ENCODE measurements around the gene RASSF5.
"Not testable (repeated sequence)": the region's sequence is repeated elsewhere in the genome, so short reads cannot be mapped to it uniquely, and the experiment has no call there.

Gene RASSF5

DNA sequence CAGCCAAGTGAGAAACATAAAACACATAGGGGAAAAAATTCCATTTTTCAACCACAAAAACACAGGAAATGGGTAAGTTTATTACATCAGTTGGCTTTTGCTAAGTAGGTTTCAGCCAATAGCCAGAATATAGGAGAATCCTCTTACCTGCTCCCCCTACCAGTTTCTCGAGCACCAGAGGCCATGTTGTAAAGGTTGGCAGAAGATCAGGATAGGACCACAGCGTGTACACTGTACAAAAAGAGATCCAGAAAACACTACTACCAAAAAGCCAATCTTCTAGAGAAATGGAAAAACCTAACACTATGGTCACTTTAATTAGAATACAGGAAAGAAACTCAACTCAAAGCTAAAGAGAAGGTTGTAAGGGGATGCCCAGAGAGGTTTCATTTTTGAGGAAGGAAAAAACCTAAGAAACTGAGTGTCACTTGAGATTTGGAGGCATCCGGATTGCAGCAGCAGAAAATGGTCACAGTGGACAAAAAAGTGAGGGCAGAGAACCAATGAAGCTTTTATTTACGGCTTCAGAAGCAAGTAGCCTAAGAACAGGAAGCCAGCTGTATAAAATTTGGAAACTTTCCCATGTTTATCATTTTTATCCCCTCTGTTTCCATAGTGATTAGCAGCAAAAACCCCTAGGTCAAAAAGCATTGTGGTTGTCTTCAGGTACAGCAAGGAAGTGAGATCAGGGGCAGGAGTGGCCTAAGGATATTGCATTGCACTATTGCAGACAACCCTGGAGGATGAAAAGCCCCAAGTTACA, 102.1 kb downstream of the RASSF5 start:
- H2BK5ac ChIP-seq (ENCODE audit: low read length) = no peak overlapping the region
- WGBS (ENCODE audit: extremely low coverage, insufficient coverage, low lambda C conversion rate) = no CpG with 5 or more reads among the region's 4 CpGs
- no peak overlapping the region for H3K4ac ChIP-seq (ENCODE audit: low read depth, low read length)
- H3K4me2 ChIP-seq (ENCODE audit: low read length) = no peak overlapping the region
- peaks cover 3% of the 10 kb centered on the region for H3K36me3 ChIP-seq (ENCODE audit: control insufficient read depth, insufficient read depth, low read length)
- no peak overlapping the region for H3K27ac ChIP-seq (ENCODE audit: low read depth, low read length)
- no peak for DNase-seq
- no peak overlapping the region for H2BK120ac ChIP-seq (ENCODE audit: low read depth, low read length)
- peaks cover 3% of the 10 kb centered on the region for H3K79me2 ChIP-seq (ENCODE audit: control insufficient read depth, insufficient read depth, low read length)
- H3K56ac ChIP-seq (ENCODE audit: low read length) = no peak overlapping the region
- no peak overlapping the region for H2BK15ac ChIP-seq (replicated peaks; ENCODE audit: low read depth)
- no peak overlapping the region for H4K8ac ChIP-seq (ENCODE audit: low read depth, low read length)
- H3K79me1 ChIP-seq (ENCODE audit: low read length) = peaks cover 9% of the 10 kb centered on the region
- H3K18ac ChIP-seq (ENCODE audit: low read length) = no peak overlapping the region
- no peak overlapping the region for H2AK5ac ChIP-seq (ENCODE audit: low read length)
- H3K27me3 ChIP-seq (ENCODE audit: insufficient read depth, low read length, poor library complexity) = no peaks in the 10 kb centered on the region
- H3K4me3 ChIP-seq (ENCODE audit: low read length) = no peak overlapping the region
- H3K9ac ChIP-seq (ENCODE audit: low read length) = no peak overlapping the region
- H4K5ac ChIP-seq (ENCODE audit: low read length) = no peak overlapping the region
- H3K4me1 ChIP-seq (ENCODE audit: control insufficient read depth, low read depth, low read length) = peaks cover 5% of the 10 kb centered on the region
- no peak overlapping the region for H3K23ac ChIP-seq (ENCODE audit: low read length)

DNA sequence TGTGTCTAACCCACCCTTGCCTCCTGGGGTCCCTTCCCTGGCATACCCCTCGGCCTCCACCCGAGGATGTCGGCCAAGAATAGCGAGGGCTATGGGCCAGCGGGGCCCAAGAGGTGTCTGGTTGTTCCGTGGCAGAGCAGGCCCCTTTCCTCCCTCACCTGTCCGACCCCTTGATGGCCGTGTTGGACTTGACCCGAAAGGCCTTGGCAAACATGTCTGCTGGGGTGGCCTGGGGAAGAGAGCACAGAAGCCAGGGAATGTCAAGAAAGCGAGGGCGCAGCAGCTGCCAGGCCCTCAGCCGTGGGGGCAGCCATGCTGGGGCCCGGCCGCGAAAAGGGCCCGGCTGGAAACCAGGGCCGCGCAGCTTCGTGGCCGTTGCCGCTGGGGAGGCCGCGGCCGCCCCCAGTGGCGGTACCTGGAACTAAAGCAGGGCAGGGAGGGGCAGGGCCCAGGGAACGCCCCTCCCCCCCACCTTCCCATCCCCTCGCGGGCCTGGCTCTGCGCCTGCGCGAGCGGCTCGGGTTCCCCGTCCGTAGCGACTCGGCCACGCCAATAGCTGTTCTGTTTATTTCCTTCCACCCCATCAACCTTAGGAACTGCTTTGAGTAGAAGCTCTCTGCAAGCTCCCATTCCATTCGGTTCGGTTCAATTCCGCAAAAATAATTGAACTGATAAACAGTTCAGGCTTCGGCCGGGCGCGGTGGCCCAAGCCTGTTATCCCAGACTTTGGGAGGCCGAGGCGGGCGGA, 105.0 kb downstream of the RASSF5 start, which contains the start of gene EIF2D:
Gene EIF2D, minus strand, starts transcription at position 337 of the 748 bp plus-strand sequence. Its CDS starts 123 bp downstream, at position 214.
- Histone ChIP-seq H3K4me2 (ENCODE audit: low read length) (peak within 1 kb of the TSS; percentile 60), H3K9ac (ENCODE audit: low read length) (peak within 1 kb of the TSS; percentile 86), H2BK120ac (ENCODE audit: low read depth, low read length) (no peak within 1 kb of the TSS), H2BK15ac (replicated peaks; ENCODE audit: low read depth) (no peak within 1 kb of the TSS), H2BK5ac (ENCODE audit: low read length) (peak within 1 kb of the TSS; percentile 43), H3K4ac (ENCODE audit: low read depth, low read length) (no peak within 1 kb of the TSS), H4K8ac (ENCODE audit: low read depth, low read length) (no peak within 1 kb of the TSS), H3K23ac (ENCODE audit: low read length) (no peak within 1 kb of the TSS), H3K27me3 (ENCODE audit: insufficient read depth, low read length, poor library complexity) (no peaks in the 10 kb centered on the region), H2AK5ac (ENCODE audit: low read length) (no peak within 1 kb of the TSS), H3K36me3 (ENCODE audit: control insufficient read depth, insufficient read depth, low read length) (no peaks in the 10 kb centered on the region), H3K4me1 (ENCODE audit: control insufficient read depth, low read depth, low read length) (peaks cover 5% of the 10 kb centered on the region), H3K79me2 (ENCODE audit: control insufficient read depth, insufficient read depth, low read length) (peaks cover 3% of the 10 kb centered on the region), H3K79me1 (ENCODE audit: low read length) (peaks cover 9% of the 10 kb centered on the region), H3K4me3 (ENCODE audit: low read length) (peak within 1 kb of the TSS; percentile 73), H4K5ac (ENCODE audit: low read length) (no peak within 1 kb of the TSS), H3K56ac (ENCODE audit: low read length) (peak within 1 kb of the TSS; percentile 95), H3K27ac (ENCODE audit: low read depth, low read length) (peak within 1 kb of the TSS; percentile 46), H3K18ac (ENCODE audit: low read length) (peak within 1 kb of the TSS; percentile 3)
- no CpG with 5 or more reads among the region's 48 CpGs for WGBS (ENCODE audit: extremely low coverage, insufficient coverage, low lambda C conversion rate)
- peak; percentile 95 for DNase-seq

DNA sequence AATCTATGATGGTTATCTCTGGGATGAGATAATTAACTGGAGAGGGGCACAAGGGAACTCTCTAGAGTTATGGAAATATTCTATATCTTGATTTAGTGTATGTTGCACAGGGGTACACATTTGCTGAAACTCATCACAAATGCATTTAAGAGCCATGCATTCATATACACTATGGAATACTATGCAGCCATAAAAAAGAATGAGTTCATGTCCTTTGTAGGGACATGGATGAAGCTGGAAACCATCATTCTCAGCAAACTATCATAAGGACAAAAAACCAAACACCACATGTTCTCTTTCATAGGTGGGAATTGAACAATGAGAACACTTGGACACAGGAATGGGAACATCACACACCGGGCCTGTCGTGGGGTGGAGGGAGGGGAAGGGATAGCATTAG, 119.1 kb downstream of the RASSF5 start:
- H3K4ac ChIP-seq (ENCODE audit: low read depth, low read length); H3K23ac ChIP-seq (ENCODE audit: low read length); H3K27ac ChIP-seq (ENCODE audit: low read depth, low read length); H4K8ac ChIP-seq (ENCODE audit: low read depth, low read length); H2BK120ac ChIP-seq (ENCODE audit: low read depth, low read length); H2BK5ac ChIP-seq (ENCODE audit: low read length); H3K56ac ChIP-seq (ENCODE audit: low read length); H2AK5ac ChIP-seq (ENCODE audit: low read length); H2BK15ac ChIP-seq (replicated peaks; ENCODE audit: low read depth); H3K4me3 ChIP-seq (ENCODE audit: low read length); DNase-seq; H4K5ac ChIP-seq (ENCODE audit: low read length); H3K4me1 ChIP-seq (ENCODE audit: control insufficient read depth, low read depth, low read length); H3K79me2 ChIP-seq (ENCODE audit: control insufficient read depth, insufficient read depth, low read length); H3K18ac ChIP-seq (ENCODE audit: low read length); H3K9ac ChIP-seq (ENCODE audit: low read length); H3K36me3 ChIP-seq (ENCODE audit: control insufficient read depth, insufficient read depth, low read length); H3K27me3 ChIP-seq (ENCODE audit: insufficient read depth, low read length, poor library complexity); H3K4me2 ChIP-seq (ENCODE audit: low read length); H3K79me1 ChIP-seq (ENCODE audit: low read length): not testable (repeated sequence)
- no CpG with 5 or more reads among the region's 2 CpGs for WGBS (ENCODE audit: extremely low coverage, insufficient coverage, low lambda C conversion rate)

- H3K4me3 ChIP-seq (ENCODE audit: low read length) = no peak overlapping the region
- no peak overlapping the region for H3K9ac ChIP-seq (ENCODE audit: low read length)
- WGBS (ENCODE audit: extremely low coverage, insufficient coverage, low lambda C conversion rate) = no CpG with 5 or more reads among the region's 1 CpG
- H3K79me1 ChIP-seq (ENCODE audit: low read length) = no peaks in the 10 kb centered on the region
- H3K4me1 ChIP-seq (ENCODE audit: control insufficient read depth, low read depth, low read length) = peaks cover 2% of the 10 kb centered on the region
- H3K18ac ChIP-seq (ENCODE audit: low read length) = no peak overlapping the region
- DNase-seq = no peak
- H3K27ac ChIP-seq (ENCODE audit: low read depth, low read length) = no peak overlapping the region
- no peak overlapping the region for H3K56ac ChIP-seq (ENCODE audit: low read length)
- no peak overlapping the region for H3K4me2 ChIP-seq (ENCODE audit: low read length)
- H2BK120ac ChIP-seq (ENCODE audit: low read depth, low read length) = no peak overlapping the region
- no peak overlapping the region for H2BK15ac ChIP-seq (replicated peaks; ENCODE audit: low read depth)
- no peak overlapping the region for H2BK5ac ChIP-seq (ENCODE audit: low read length)
- no peak overlapping the region for H4K8ac ChIP-seq (ENCODE audit: low read depth, low read length)
- H3K36me3 ChIP-seq (ENCODE audit: control insufficient read depth, insufficient read depth, low read length) = no peaks in the 10 kb centered on the region
- no peak overlapping the region for H3K4ac ChIP-seq (ENCODE audit: low read depth, low read length)
- no peak overlapping the region for H3K23ac ChIP-seq (ENCODE audit: low read length)
- H4K5ac ChIP-seq (ENCODE audit: low read length) = no peak overlapping the region
- H2AK5ac ChIP-seq (ENCODE audit: low read length) = no peak overlapping the region
- H3K79me2 ChIP-seq (ENCODE audit: control insufficient read depth, insufficient read depth, low read length) = no peaks in the 10 kb centered on the region
- H3K27me3 ChIP-seq (ENCODE audit: insufficient read depth, low read length, poor library complexity) = no peaks in the 10 kb centered on the region
These were observed 121.6 kb downstream of the RASSF5 start for GRCh38 chr1:206628916-206629315.

GRCh38 chr1:206631085-206631509, 123.8 kb downstream of the RASSF5 start:
- Histone ChIP-seq H3K36me3 (ENCODE audit: control insufficient read depth, insufficient read depth, low read length) (no peaks in the 10 kb centered on the region), H3K23ac (ENCODE audit: low read length) (no peak overlapping the region), H2AK5ac (ENCODE audit: low read length) (no peak overlapping the region), H3K4ac (ENCODE audit: low read depth, low read length) (no peak overlapping the region), H3K9ac (ENCODE audit: low read length) (no peak overlapping the region), H3K79me1 (ENCODE audit: low read length) (no peaks in the 10 kb centered on the region), H3K56ac (ENCODE audit: low read length) (no peak overlapping the region), H3K27ac (ENCODE audit: low read depth, low read length) (no peak overlapping the region), H2BK15ac (replicated peaks; ENCODE audit: low read depth) (no peak overlapping the region), H2BK5ac (ENCODE audit: low read length) (no peak overlapping the region), H4K5ac (ENCODE audit: low read length) (no peak overlapping the region), H4K8ac (ENCODE audit: low read depth, low read length) (no peak overlapping the region), H3K79me2 (ENCODE audit: control insufficient read depth, insufficient read depth, low read length) (no peaks in the 10 kb centered on the region), H3K4me3 (ENCODE audit: low read length) (no peak overlapping the region), H3K4me1 (ENCODE audit: control insufficient read depth, low read depth, low read length) (peaks cover 4% of the 10 kb centered on the region), H3K4me2 (ENCODE audit: low read length) (no peak overlapping the region), H3K27me3 (ENCODE audit: insufficient read depth, low read length, poor library complexity) (no peaks in the 10 kb centered on the region), H2BK120ac (ENCODE audit: low read depth, low read length) (no peak overlapping the region), H3K18ac (ENCODE audit: low read length) (no peak overlapping the region)
- DNase-seq = peak; percentile 98
- no CpG with 5 or more reads among the region's 4 CpGs for WGBS (ENCODE audit: extremely low coverage, insufficient coverage, low lambda C conversion rate)

All from mesendoderm (in vitro differentiated cells).